A673 (cell line): Measurements from ENCODE around the gene MARK3.

ENCODE experiments used
- EZH2 ChIP-seq: fragments of 200-600 bp; sonication (generic); IDR thresholded peaks from 2 replicates; pipeline ENCODE4 v1.6.1; 2017; ENCODE audit warnings: borderline replicate concordance, low read depth, mild to moderate bottlenecking, mixed read lengths, antibody characterized with exemption, low read length; ENCODE audit not compliant: poor library complexity, severe bottlenecking
- TF ChIP-seq, protein P1 (sequence below): fragments of 300-800, 200-600 bp; sonication (generic); conservative IDR thresholded peaks from 2 replicates; pipeline ENCODE4 v1.5.1; 2017; ENCODE audit warnings: low read depth, mild to moderate bottlenecking, antibody characterized with exemption, low read length, moderate library complexity, mixed read lengths

DNA sequence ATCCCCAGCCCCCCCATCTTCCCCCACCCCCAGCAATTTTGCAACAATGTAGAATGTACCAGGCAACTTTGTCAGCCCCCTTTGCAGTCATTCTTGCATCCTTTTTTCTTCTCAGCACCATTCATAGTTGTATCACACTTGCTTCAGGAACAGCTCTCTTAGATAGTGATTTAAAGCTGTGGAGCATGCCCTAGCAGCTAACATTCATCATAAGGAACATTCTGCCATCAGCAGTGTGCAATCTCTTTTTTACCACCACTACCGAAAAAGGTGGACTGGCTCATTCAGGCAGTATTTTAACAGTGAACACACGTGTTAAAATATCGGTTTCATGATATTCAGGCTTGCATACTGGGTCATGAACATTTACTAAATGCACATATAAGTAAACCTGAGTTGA is 45.1 kb downstream of the MARK3 start:
- TF ChIP-seq, protein P1, sequence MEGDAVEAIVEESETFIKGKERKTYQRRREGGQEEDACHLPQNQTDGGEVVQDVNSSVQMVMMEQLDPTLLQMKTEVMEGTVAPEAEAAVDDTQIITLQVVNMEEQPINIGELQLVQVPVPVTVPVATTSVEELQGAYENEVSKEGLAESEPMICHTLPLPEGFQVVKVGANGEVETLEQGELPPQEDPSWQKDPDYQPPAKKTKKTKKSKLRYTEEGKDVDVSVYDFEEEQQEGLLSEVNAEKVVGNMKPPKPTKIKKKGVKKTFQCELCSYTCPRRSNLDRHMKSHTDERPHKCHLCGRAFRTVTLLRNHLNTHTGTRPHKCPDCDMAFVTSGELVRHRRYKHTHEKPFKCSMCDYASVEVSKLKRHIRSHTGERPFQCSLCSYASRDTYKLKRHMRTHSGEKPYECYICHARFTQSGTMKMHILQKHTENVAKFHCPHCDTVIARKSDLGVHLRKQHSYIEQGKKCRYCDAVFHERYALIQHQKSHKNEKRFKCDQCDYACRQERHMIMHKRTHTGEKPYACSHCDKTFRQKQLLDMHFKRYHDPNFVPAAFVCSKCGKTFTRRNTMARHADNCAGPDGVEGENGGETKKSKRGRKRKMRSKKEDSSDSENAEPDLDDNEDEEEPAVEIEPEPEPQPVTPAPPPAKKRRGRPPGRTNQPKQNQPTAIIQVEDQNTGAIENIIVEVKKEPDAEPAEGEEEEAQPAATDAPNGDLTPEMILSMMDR: no peak
- TF ChIP-seq EZH2: no peak
